COR-L47 (cell line): Measurements from ENCODE around the gene GHRHR.
A peak's percentile ranks its signal among the peaks of the same experiment; 100 is the strongest.

Experiments
- DNase-seq: peaks from one replicate; lab custom pipeline; 2025; lab: John Stamatoyannopoulos, UW

GHRHR gene

DNA sequence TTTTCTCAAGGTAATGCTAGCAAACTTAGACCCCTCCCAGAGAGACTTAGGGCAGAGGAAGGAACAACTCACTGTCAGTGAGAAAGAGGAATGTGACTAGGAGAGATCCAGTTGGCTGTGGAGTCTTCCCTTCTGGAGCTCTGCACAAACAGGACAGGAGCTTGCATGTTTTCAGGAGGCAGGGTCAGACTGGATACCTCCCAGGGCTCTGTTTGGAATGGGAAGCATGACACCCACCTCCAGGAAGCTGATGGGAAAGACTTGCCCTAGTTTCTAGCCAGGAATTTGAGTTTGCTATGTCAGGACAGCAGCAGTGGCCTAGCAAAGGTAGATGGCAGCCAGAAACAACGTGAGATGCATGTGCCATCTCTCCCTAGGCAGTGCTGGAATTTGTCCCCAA, 40.6 kb downstream of the GHRHR start:
- DNase-seq = no peak

DNA sequence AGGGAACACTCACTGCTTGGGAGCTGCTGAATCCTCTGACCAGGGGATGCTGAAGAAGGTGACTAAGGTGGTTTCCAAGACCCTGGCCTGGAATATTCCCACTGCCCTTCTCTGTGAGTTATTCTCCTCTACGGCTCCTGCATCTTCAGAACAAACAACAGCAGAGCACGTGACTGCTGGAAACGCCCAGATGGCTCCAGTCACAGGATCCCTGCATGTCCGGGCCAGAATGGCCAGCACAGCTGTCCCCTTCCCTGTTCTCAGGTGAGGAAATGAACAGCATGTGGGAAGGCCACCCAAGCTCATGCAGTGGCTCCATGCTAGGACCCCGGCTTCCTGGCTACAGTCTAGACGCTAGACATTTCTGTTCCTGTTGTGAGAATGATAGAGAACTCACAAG, 43.1 kb downstream of the GHRHR start:
- no peak for DNase-seq

GRCh38 chr7:31007634-31008033, 43.9 kb downstream of the GHRHR start:
- DNase-seq = no peak

GRCh38 chr7:31014826-31015225, 51.1 kb downstream of the GHRHR start:
- peak; percentile 89 for DNase-seq

DNA sequence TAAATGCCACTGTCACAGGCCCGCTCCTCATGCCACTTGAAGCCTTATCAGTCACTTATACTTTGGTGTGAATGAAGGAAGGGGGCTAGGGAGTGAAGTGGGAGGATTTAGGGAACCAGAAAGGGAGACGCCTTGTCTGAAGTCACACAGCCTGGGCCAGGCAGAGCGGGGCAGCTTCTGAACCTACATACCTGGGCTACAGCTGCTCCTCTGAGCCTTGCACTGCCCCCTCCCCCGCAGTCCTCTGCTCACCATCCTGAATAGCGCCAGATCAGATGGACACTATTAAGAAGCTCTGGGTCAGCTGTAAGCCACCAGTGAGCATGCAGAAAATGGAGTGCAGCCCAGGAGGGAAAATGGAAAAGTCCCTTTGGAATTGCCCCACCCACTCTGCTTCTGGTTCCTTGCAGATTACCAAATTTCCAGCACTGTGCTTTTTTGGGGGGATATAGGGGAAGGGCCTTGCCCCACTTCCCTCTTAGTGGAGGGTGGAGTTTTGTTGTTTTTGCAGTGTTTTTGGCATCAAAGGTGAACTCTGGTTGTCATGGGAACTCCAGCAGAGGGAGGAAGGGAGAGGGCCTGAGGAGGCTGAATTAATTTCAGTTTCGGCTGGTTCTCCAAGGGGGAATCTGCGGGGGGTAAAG, 53.4 kb downstream of the GHRHR start:
- DNase-seq = no peak

DNA sequence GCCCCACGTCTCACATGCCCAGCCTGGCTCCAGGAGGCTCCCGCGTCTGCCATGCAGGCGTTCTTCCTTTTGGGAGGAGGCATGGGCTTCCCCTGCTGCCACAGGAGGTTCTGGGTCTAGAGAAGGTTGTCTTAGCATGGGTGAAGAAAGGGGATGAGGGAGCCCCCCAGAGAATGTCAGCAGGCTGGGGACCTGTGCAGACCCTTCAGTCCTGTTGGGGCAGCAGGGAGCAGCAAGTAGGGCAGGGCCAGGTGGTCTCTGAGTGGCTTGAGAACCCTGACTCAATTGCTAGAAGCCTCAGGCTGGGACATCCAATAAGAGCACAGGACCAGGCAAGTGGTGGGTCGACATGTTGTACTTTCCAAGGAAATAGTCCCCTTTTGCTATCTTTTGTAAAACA, 54.0 kb downstream of the GHRHR start:
- no peak for DNase-seq

GRCh38 chr7:31019509-31019908, 55.8 kb downstream of the GHRHR start:
- DNase-seq = no peak

- DNase-seq = no peak
Measured at GRCh38 chr7:31020161-31020560, 56.4 kb downstream of the GHRHR start.

DNA sequence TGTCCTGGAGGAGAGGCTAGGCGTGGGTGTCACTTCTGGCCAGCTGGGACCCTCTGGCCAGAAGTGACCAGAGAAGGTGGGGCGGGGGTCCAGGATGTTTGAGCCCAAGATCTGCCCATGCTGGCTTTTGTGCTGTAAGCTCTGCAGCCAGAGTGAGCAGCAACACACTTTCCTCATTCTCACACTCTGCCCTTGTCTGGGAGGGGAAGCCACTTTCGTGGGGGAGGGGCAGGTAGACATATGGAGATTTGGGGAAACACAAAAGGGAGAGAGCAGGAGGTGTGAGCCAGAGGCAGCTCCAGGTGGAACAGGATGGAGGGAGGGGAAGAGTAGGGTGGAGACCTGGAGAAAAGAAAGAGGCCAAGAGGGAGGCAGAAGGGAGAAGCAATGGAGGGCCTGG, 56.9 kb downstream of the GHRHR start:
- no peak for DNase-seq

GRCh38 chr7:31022117-31022516, 58.4 kb downstream of the GHRHR start:
- DNase-seq = no peak

- DNase-seq = no peak
Measured at GRCh38 chr7:31022726-31023125, 59.0 kb downstream of the GHRHR start.

- DNase-seq = no peak
Measured at GRCh38 chr7:31023877-31024276, 60.1 kb downstream of the GHRHR start.

- DNase-seq = no peak
Measured at GRCh38 chr7:31027161-31027965, 63.6 kb downstream of the GHRHR start.

DNA sequence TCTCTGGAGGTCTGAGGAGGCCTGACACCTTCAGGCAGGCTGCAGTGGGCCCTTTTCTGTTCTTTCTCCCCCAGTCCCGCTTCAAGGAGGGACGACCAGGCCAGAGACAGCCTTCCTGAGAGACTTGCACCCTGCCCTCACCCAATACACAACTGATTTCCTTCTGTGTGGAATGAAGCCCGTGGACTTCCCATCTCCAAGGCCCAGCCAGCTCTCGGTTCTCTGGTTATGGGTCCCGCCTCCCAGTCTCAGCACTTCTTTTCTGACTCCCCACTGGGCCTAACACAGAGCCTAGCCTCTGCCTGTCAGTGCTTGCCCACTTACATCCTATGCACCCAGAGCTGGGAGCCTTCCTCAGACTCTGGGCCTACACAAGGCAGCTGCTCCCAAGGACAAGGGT, 64.3 kb downstream of the GHRHR start:
- no peak for DNase-seq

- DNase-seq = no peak
Measured at GRCh38 chr7:31028417-31028992, 64.8 kb downstream of the GHRHR start.
